KBM-7 (cell line): Measurements from ENCODE around the gene CCDC7.
A peak's percentile ranks its signal among the peaks of the same experiment; 100 is the strongest.
"Not testable (repeated sequence)": the region's sequence is repeated elsewhere in the genome, so short reads cannot be mapped to it uniquely, and the experiment has no call there.

ENCODE experiments used
- DNase-seq: peaks from one replicate; pipeline ENCODE4 v3.0.0-alpha.2; 2015
- in situ Hi-C: fragments of 300-500 bp; cut with MboI; formaldehyde crosslinking; loops from 2 replicates; pipeline ENCODE4 v1.14.3; 2020; ENCODE audit warnings: low sequenced_read_pairs, low pct_unique_long_range_greater_than_20kb, mixed read lengths

The CCDC7 gene

DNA sequence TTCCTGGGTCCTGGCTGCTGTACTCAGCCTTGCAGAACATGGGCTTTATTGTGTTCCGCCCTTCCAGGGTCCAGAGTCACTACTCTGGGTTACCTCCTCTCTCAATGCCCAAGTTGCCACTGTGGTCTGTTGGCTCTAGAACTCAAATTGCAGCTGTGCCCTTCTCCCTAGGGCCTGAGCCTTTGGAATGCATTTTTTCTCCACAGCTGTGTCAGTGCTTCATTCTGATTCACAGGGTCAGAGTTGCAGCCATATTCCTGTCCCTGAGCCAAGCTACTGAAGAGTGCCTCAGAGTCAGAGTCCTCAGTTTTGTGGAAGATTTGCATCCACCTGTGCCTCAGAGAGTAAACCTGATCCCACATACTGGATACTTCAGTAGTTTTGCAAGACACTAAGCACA, 344.5 kb downstream of the CCDC7 start:
- in situ Hi-C loops: loop anchor here (10.0 to 25.0 kb wide), 2 partner anchors 214 to 347 kb away; no protein-coding TSS in a partner anchor
- DNase-seq: no peak

DNA sequence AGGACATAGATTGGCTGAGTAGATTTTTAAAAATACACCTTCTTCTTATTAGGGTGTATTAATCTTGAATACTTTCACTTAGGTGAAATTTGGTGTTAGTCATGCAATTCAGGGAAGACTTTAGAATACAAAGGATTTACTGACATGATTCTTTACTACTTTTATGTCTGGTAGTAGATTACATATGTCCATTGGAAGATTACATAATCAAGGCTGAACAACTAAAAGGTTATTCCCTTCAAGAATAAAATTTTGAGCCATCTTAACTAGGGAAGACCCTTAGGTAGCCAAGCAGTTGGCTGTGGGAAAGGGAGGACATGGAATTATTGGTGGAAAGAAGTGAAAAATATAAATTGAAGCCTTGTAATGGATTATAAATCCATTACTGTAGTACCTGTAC, 347.1 kb downstream of the CCDC7 start:
- in situ Hi-C loops: loop anchor here (10.0 to 25.0 kb wide), 2 partner anchors 212 to 344 kb away; no protein-coding TSS in a partner anchor
- no peak for DNase-seq

DNA sequence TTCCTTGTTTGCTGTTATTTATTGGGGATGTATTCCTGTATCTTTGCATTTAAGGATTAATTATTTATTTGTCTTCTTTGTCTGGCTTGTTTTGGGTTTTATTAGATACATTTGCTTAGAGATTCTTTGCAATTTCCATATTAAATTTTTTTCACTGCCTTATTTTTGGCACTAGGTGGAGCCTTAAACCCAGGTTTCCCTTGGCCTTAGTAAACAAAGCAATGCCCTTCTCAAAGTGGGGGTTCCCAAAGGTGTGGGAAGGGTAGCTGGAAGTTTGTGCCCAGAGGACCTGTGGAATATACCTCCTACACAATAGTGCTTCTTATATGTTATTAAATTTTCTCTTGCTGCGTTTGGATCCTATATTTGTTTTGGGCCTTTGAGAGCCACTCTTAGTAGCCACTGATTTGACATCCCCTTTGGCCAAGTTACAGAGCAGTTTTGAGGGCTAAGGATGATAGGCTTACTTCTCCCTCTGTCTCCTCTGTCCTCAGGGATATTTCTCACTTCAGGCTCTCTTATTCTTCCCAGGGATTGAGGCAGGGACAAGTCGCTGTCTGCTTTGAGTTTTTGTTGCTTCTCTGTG, 349.8 kb downstream of the CCDC7 start:
- in situ Hi-C loops: loop anchor here (10.0 to 25.0 kb wide), 2 partner anchors 209 to 342 kb away; no protein-coding TSS in a partner anchor
- DNase-seq: peak; percentile 54

DNA sequence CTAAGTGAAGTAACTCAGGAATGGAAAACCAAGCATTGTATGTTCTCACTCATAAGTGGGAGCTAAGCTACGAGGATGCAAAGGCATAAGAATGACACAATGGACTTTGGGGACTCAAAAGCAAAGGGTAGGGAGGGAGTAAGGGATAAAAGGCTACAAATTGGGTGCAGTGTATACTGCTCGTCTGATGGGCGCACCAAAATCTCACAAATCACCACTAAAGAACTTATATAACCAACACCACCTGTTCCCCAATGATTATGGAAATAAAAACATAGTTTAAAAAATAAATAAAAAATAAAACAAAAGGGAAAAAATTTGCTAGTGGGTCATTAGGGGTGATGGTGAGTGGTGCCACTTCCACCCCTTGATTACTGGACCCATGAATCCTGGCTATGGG, 351.5 kb downstream of the CCDC7 start:
- in situ Hi-C loops: loop anchor here (10.0 to 25.0 kb wide), 2 partner anchors 207 to 340 kb away; no protein-coding TSS in a partner anchor
- DNase-seq: peak; percentile 4

DNA sequence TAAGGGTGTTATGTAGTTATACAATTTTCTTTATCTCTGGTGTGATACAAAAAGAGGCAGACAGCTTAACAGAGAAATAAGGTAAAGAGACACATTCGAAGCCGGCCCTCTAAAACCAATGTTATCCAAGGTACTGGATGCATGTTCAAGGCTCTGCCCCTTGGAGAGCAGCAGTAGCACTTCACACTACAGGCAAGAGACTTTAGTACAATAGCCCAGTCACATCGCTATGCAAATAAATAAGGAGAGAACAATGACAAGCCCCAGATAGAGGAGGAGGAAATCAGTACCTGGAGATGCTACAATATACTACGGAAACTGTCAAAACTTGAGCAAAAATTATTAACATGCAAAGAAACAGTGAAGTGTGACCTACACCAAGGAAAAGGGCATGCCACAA, 401.0 kb downstream of the CCDC7 start:
- DNase-seq: no peak
- in situ Hi-C loops: no loop called here

DNA sequence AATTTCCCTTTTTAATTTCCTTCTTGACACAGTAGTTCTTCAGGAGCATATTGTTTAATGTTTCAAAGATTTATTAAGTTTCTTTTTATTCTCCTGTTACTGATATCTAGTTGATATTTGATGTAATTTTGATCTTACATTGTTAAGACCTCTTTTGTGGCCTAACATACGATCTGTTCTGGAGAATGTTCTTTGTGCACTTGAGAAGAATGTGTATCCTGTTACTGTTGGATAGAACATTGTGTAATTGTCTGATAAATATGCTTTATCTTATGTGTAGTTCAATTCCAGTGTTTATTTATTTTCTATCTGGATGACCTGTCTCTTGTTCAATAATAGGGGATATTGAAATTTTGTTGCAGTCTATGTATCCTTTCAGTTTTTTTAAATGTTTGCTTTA, 405.4 kb downstream of the CCDC7 start:
- no peak for DNase-seq
- in situ Hi-C loops: no loop called here

DNA sequence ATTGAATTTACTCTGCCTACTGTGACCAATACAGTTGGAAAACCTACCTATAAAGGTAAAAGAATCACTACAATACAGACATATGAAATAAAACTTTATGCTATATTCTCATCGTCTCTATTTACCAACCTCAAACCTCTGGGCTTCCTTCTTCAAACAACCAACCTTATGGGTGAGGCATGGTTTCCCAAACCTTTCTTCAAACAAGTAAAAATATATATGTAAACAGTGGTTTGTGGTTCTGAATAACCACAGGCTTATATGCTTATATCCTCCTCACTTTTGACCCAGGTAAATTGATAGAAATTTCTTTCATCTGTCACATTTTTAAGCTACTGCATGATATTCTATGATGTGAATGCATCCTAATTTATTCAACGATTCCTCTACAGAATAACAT, 408.5 kb downstream of the CCDC7 start:
- in situ Hi-C loops: no loop called here
- no peak for DNase-seq

DNA sequence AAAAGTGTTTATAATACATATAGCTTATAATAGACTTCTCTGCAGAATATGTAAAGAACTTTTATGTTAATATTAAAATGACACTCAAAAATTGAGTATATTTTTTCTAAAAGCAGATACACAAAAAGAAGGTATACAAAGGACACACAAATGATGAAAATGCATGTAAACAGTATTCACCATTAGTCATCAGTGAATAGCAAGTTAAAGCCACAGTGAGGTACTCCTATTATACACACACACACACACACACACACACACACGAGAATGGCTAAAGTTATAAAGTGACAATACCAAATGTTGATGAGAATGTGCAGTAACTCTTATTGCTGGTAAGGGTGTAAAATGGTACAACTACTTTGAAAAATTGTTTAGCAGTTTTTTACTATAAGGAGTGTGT, 419.2 kb downstream of the CCDC7 start:
- DNase-seq: no peak
- in situ Hi-C loops: no loop called here

DNA sequence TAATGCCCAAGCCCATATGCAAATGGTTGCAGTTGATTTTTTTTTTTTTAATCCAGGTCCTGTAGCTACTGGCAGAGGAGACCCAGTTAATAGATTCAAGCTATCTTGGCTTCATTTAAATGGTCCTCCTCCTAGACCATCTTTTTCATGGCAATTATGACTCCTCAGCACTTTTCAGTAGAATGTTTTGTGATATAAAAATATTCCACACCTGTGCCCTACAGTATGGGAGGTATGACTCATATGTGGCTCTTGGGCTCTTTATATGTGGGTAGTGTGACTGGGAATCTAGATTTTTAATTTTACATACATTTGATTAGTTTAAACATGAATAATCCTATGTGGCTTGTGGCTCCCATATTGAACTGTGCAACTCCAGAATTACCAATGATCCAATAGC, 432.0 kb downstream of the CCDC7 start:
- in situ Hi-C loops: no loop called here
- no peak for DNase-seq

DNA sequence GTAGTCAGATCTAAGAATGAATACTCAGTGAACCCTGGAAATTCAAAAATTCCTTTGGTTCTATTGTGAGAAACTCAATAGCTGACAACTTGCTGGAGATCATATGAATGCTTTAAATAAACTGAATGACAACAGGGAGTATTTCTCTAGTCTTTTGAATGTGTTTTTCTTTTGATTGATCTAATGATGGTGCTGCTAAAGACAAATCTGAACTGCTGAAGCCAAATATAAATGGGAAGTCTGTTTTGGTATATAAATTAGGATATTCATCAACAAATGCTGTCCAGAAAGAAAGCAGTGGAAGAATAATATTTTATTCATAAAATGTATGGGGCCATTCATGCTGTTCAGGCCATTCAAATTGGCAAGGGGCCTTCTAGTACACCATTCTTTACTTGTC, 432.7 kb downstream of the CCDC7 start:
- in situ Hi-C loops: no loop called here
- DNase-seq: no peak

DNA sequence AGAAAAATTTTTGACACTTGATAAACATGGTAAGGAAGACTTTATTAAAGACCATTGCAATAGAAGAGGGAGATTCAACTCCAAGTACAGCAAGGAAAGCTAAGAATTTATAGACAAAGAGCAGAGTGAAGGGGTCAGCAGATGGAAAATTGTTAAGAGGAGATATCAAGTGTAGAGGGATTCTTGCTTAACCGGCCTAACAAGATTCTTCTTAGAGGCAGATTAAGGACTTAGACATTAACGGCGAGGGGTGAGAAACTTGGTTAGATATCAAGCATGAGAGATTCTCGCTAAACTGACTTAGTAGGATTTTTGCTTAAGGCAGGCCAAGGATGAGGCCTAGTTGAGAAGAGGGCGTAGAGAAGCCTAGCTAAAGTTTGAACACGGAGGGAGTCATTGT, 436.1 kb downstream of the CCDC7 start:
- in situ Hi-C loops: no loop called here
- DNase-seq: no peak

DNA sequence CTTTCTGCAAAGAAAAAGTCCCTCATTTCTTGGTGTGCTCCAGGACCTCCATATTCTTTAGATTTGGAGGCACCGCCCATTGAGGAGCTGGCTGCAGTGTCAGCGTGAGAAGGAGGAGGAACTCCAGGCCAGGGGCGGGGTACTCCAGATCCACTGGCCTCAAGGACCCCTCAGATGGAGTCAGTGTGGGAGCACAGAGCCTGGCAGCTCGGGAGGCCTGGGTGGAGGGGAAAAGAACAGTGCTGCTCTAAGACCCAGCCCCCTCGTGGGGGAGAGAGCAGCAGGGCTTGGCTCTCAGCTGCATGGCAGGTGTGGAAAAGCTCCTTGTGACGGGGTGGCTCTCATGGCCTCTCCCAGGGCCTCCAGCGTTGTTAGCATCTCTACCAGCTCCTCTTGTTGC, 441.5 kb downstream of the CCDC7 start:
- no peak for DNase-seq
- in situ Hi-C loops: no loop called here

DNA sequence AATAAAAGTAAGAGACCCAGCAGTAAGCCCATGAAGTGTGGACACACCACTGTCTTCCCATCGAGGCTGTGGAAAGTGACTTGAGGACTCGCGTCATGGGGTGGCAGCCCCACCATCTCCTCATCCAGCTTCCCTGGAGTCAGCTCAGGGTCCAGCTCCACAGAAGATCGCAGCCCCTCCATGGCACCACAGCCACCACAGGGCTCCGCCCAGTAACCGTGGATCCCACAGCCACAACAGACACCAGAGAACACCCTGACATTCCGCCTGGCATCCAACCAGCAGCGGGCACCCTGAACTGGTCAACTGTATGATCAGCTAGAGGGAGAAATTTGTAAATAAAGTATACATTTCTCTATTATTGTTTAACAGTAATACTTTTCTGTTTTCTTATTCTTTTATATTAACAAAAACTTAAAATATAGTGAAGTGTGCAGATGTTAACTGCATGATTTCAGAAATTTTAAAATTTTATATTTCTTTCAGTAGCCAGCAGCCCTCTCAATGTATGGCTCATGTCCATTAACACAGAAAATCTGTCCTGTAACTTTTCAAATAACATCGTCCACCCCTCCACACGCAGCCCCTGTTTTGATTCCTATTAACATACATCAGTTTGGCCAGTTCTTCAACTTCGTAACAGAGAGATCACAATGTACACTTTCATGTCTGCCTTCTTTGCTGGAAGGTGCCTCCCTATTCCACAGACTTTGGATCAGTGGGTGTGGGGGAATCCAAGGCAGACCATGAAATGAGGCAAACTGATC, 442.4 kb downstream of the CCDC7 start:
- DNase-seq: no peak
- in situ Hi-C loops: no loop called here

DNA sequence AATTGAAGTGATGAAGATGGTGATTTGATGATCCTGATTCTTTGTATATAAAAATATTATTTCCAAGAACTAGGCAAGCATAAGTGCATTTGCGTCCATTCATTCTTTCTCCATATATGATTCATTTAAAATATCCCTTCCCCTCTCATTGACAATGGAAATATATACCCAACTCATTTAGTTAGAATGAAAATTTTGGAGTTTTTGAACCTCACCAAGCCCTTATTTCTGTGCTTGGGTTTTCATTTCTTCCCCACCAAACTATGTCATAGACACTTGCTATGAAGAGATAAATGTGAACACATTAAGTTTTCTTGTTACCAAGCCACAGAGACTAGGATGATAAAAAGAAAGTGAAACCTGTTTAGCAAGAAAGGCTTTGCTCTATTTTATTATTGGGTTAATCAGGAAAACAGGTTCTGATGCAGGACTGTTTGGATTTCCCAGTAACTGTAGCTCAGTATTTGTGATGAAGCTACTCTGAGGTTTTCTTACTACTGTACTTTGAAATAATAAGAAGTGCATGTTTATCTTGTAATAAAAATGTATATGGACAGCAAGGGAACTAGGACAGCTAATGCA, 443.8 kb downstream of the CCDC7 start:
- in situ Hi-C loops: no loop called here

DNA sequence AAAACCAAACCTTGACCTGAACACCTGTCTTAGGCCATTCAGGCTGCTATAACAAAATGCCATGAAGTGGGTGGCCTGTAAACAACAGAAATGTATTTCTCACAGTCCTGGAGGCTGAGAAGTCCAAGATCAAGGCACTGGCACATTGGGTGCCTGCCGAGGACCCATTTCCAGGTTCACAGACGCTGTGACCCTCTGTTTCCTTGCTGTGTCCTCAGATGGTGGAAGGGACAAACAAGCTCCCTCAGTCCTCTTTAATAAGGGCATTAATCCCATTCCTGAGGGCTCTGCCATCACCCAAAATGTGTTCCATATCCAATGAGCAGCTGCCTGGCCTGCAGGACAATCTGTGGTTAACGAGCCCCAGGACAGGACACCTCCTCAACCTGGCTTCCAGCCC, 444.5 kb downstream of the CCDC7 start:
- in situ Hi-C loops: no loop called here
- DNase-seq: no peak

More for the DNA sequence above, 443.8 kb downstream of the CCDC7 start:
- no peak for DNase-seq

DNA sequence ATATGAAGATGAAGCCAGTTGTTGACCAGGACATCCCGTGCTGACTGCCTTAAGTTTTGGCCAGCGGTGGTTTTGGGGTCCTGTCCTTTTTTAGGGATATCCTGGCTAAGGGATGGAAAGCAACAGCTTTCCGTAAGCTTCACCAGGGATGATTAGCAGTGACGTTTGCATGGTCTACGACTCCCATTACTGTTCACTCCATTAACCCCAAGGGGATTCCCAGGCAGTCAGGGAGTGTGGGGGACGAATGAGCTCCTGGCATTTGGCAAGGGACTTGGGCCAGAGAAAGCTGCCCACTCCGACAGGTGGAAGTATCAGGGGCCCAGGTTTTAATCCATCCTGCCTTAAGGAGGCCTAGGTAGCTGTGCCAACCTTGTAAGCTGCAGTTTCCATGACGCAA, 445.3 kb downstream of the CCDC7 start:
- in situ Hi-C loops: no loop called here
- no peak for DNase-seq

DNA sequence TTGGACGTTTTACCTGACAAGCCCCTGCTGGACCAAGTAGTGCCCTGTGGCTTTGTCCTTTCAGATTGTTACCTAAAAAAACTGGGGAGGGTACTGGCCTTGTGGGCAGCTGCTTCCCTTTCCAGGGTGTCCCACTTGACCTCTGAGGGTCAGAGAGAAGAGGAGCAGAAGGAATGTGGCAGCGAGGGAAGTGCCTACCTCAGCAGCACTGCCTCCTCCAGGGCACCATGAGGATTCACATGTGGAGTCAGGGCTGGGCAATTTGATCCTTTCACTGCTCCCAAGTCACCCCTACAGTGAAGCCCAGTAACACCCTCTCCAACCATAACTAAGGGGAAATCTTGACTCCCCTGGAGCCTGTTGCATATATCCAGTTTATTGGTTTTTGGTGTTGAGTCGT, 447.5 kb downstream of the CCDC7 start:
- in situ Hi-C loops: no loop called here
- DNase-seq: peak; percentile 41

DNA sequence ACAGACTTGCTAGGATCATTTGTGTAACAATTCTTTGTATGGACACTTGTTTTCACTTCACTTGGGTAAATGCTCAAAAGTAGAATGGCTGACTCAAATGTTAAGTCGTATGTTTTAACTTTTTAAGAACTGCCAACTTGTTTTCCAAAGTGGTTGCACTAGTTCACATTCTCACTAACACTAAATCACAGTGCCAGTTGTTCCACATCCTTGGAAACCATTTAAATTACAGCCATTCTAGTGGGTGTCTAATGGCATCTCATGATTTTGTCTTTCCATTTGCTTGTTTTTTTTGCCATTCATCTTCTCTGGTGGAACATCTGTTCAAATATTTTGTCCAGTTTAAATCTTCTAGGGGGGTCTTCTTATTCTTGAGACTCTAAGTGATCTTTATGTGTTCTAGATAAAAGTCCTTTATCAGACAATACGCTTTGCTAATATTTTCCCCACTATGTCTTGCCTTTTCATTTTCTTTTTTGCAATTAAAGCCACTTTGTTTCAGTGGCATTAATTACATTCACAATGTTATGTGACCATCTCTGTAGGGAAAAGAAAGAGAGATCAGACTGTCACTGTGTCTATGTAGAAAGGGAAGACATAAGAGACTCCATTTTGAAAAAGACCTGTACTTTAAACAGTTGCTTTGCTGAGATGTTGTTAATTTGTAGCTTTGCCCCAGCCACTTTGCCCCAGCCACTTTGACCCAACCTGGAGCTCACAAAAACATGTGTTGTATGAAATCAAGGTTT, 448.1 kb downstream of the CCDC7 start:
- DNase-seq: no peak
- in situ Hi-C loops: no loop called here

DNA sequence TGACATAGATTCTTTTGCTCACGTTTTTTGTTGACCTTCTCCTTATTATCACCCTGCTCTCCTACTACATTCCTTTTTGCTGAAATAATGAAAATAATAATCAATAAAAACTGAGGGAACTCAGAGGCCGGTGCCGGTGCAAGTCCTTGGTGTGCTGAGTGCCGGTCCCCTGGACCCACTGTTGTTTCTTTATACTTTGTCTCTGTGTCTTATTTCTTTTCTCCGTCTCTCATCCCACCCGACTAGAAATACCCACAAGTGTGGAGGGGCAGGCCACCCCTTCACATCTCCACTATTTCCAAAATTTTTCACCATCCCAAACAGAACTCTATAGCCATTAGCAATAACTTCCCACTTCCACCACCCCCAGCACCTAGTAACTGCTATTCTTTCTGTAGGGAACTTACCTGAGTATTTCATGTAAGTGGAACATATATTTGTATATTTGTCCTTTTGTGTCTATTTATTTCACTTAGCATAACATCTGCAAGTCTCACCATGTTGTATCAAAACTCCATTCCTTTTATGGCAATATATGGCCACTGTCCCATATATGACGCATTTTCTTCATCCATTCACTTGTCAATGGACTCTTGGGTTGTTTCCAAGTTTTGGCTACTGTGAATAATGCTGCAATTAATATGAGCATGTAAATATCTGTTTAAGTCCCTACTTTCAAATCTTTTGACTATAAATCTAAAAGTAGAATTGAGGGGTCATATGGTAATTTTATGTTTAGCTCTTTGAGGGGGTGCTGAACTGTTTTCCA, 449.4 kb downstream of the CCDC7 start:
- in situ Hi-C loops, DNase-seq: not testable (repeated sequence)
